IPS-18a (cell line): ENCODE measurements around the gene MAST4.

Experiments
- H3K27ac ChIP-seq: one replicate; pipeline ENCODE4 v1.5.1; 2013; ENCODE audit warnings: low read length
- H3K27me3 ChIP-seq: one replicate; pipeline ENCODE4 v1.6.1; 2013; ENCODE audit warnings: mild to moderate bottlenecking, low read length; ENCODE audit not compliant: control insufficient read depth, insufficient read depth
- H3K36me3 ChIP-seq: one replicate; pipeline ENCODE4 v1.6.1; 2013; ENCODE audit warnings: low read depth, low read length; ENCODE audit not compliant: control insufficient read depth
- H3K4me1 ChIP-seq: one replicate; pipeline ENCODE4 v1.6.1; 2013; ENCODE audit warnings: low read depth, low read length; ENCODE audit not compliant: control insufficient read depth
- H3K4me3 ChIP-seq: one replicate; pipeline ENCODE4 v1.5.1; 2013; ENCODE audit warnings: low read length
- H3K9ac ChIP-seq: one replicate; pipeline ENCODE4 v1.6.1; 2013; ENCODE audit warnings: mild to moderate bottlenecking, low read length, moderate library complexity
- H3K9me3 ChIP-seq: one replicate; pipeline ENCODE4 v1.6.1; 2013; ENCODE audit warnings: low read depth, low read length; ENCODE audit not compliant: control insufficient read depth

MAST4 gene

DNA sequence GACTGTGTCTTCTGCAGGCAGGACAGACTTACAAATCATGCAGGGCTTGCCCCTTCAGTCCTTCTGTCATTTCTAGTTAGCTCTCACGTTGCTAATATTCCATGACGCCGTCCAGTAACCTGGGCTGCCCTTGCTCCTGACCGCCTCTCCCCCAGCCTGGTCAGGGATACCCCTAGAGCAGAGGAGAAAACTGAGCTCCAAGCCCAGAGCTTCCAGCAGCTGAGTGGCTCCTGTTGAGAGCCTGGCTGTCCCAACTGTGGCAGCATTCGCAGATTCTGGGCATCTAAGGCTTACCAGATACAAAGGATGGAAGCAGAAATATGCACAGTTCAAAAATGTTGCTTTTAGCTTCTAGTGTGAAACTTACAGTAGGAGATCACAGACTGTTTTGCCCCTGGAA lies 415.2 kb downstream of the MAST4 start:
- Histone ChIP-seq H3K4me1 (peaks cover 11% of the 10 kb centered on the region), H3K27me3 (no peaks in the 10 kb centered on the region), H3K27ac (no peak overlapping the region), H3K9ac (no peak overlapping the region), H3K4me3 (no peak overlapping the region), H3K9me3 (no peaks in the 10 kb centered on the region), H3K36me3 (no peaks in the 10 kb centered on the region)

DNA sequence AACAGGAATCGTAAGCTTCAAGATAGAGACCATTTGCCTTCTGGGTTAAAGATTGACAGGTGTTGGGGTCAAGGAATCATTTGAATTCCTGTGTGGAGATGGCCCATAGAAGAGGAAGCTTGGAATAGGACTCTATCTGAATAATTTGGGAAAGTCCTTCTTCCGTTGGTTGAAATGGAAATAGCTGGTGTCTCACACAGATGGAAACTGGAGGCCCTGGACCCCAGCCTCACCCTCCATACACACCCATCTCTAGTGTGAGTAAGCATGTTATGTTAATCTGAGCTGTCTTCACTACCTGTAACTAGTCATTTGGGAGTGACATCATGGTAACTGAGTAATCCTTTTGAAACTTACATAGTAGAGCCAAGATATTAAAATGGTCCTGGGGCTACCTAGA lies 416.0 kb downstream of the MAST4 start:
- Histone ChIP-seq H3K4me1 (peaks cover 11% of the 10 kb centered on the region), H3K36me3 (no peaks in the 10 kb centered on the region), H3K27ac (no peak overlapping the region), H3K27me3 (no peaks in the 10 kb centered on the region), H3K9me3 (no peaks in the 10 kb centered on the region), H3K9ac (no peak overlapping the region), H3K4me3 (no peak overlapping the region)

DNA sequence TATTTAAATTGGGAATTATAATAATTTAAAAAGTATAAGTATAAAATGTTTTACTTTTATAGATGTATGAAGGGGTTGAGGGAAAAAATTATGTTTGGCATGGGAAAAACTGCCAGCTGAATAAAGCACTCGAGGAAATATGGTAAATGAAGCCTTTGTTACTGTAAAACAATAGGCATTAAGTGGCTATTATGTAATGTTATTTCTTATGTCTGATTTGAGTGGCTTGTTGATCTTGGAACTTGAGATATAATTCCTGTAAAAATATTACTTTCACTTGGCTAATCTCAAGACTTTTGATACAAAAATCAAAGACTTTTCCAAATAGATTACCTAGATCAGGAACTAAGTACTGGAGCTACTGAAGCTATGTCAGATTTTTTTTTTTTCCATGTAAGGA lies 417.5 kb downstream of the MAST4 start:
- Histone ChIP-seq H3K36me3 (no peaks in the 10 kb centered on the region), H3K27ac (no peak overlapping the region), H3K27me3 (no peaks in the 10 kb centered on the region), H3K4me3 (no peak overlapping the region), H3K4me1 (peaks cover 11% of the 10 kb centered on the region), H3K9me3 (no peaks in the 10 kb centered on the region), H3K9ac (no peak overlapping the region)

DNA sequence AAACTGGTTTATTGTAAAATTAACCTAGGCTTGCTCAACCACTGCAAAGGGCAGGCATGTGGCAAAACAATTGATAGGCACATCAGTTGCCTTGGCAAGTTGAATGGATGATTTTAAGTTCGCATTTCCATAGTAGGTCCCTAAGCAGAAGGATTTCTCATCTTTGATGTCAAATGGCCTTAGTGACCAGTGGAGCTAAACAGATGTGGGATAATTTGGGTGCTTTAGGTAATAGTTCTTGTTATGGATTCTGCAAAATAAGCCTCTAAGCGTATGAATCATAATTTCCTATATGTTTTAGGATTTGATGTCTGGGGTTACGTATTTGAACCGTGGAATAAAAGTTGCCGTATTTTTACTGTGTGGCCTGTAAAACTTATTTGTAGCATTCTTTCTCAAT lies 418.0 kb downstream of the MAST4 start:
- Histone ChIP-seq H3K4me3 (no peak overlapping the region), H3K9ac (no peak overlapping the region), H3K27me3 (no peaks in the 10 kb centered on the region), H3K36me3 (no peaks in the 10 kb centered on the region), H3K27ac (no peak overlapping the region), H3K9me3 (no peaks in the 10 kb centered on the region), H3K4me1 (peaks cover 11% of the 10 kb centered on the region)

DNA sequence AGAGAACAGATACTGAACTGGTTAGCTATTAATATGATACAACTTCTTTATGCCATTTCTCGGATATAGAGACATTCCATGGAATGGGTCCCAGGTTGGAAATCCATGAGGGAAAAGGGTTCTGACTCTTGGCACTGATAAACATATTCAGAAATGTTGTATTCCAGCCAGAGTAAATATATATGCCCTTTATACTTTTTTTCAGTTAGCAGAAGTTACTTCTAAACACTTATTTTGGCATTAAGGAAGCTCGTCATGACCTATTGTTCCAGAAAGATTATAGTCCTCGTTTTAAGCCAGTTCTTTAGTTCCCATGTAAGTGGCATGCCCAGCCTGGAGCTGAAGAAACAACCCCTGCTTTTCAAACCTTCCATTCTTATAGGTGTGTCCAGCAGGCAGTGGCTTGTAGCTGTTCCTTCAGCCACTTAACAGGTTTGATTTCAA lies 418.8 kb downstream of the MAST4 start:
- no peak overlapping the region for H3K9ac ChIP-seq
- H3K4me1 ChIP-seq = peaks cover 14% of the 10 kb centered on the region
- H3K27ac ChIP-seq = no peak overlapping the region

DNA sequence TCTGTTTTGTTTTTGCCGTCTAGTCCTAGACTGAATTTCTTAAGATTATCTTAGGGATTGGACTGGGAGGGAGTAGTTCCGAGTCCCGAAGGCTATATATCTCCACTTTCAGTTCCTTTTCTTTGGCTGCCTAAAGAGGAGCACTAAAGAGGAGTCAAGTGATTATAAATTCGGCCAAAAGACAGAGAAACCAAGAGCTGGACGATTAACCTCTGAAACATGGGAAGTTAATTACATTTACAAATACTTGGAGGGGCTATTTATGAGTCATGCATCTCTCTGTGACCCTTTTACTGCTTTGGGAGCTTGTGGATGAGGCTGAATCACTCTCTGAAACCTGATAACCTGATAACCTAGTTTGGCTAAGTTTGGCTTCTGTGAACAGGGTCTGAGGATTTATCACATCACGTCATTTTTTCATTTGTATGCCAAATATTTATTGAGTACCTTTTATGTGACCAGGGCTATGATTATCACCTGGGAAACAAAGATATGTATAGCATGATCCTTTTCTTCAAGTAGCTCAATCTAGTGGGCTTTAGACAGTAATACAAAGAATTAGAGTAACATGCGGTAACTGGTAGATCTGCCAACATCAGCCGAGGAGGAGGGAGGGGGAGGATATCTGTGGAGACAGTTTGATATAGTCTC lies 419.5 kb downstream of the MAST4 start:
- H3K4me1 ChIP-seq = peaks cover 14% of the 10 kb centered on the region
- no peak overlapping the region for H3K9ac ChIP-seq
- H3K4me3 ChIP-seq = no peak overlapping the region
- no peaks in the 10 kb centered on the region for H3K36me3 ChIP-seq
- H3K27ac ChIP-seq = no peak overlapping the region
- no peaks in the 10 kb centered on the region for H3K27me3 ChIP-seq
- H3K9me3 ChIP-seq = no peaks in the 10 kb centered on the region

More for the DNA sequence above, 418.8 kb downstream of the MAST4 start:
- H3K36me3 ChIP-seq = no peaks in the 10 kb centered on the region
- no peak overlapping the region for H3K4me3 ChIP-seq
- no peaks in the 10 kb centered on the region for H3K9me3 ChIP-seq
- no peaks in the 10 kb centered on the region for H3K27me3 ChIP-seq

DNA sequence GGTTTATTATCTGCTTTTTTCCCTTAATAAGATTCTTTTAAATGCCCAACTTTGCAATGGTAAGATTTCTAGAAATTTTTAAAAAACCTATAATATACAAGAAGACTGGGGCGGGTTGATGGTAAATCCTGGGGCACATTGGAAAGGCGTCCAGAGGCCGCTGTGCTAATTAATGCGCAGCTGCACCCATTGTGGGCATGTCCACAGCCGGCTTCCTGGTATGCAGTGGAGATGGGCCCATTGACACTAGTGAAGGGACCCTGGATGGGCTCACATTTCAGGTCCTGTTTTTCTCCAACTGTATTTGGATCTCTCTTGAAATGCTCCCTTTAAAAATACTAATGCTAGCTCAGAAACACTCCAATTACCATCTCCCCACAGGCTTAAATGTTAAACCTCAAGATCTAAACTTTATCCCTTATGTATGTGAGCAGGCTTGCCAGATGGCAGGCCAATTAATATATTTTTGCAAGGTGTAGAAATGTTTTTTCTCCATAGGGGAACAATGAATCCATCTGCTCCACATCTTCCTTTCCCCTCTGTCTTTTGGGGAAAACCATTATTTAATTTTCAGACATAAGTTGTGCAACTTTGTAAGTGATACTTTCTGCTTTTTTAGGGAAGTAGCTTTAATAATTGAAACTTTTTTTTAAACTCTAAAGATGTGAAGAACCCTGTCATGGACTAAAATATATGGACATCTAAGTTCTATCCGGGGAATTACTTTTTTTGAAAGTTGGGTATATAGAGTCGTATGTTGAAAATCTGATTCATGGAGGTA lies 423.1 kb downstream of the MAST4 start:
- Histone ChIP-seq H3K27ac (no peak overlapping the region), H3K36me3 (no peaks in the 10 kb centered on the region), H3K9ac (no peak overlapping the region), H3K4me1 (peaks cover 8% of the 10 kb centered on the region), H3K27me3 (no peaks in the 10 kb centered on the region), H3K4me3 (no peak overlapping the region), H3K9me3 (no peaks in the 10 kb centered on the region)

DNA sequence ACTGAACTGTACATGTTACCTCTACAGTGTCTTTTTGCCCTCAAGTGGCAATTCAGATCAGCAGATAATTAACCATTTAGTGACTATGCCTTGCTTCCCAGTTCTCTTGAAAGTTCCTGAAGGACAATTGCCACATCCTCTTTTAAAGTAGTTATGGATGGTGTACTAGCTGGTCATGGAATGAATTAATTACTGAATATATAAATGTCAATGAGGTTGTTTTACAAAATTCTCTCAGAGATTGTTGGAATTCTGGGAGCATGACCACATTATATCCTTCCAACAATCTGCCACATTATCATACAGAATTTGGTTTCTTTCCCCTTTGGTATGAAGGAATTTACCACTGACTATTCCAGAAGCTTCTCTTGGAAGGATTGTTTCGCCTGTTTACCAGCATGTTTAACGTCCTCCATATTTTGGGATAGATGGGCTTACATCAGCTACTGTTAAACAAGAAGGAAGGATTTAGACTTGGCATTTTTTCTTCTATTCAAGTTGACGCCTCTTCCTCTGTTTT lies 424.0 kb downstream of the MAST4 start:
- H3K9me3 ChIP-seq = no peaks in the 10 kb centered on the region
- H3K27me3 ChIP-seq = no peaks in the 10 kb centered on the region
- H3K4me3 ChIP-seq = no peak overlapping the region
- no peak overlapping the region for H3K27ac ChIP-seq
- H3K36me3 ChIP-seq = no peaks in the 10 kb centered on the region
- no peak overlapping the region for H3K9ac ChIP-seq
- peaks cover 8% of the 10 kb centered on the region for H3K4me1 ChIP-seq

DNA sequence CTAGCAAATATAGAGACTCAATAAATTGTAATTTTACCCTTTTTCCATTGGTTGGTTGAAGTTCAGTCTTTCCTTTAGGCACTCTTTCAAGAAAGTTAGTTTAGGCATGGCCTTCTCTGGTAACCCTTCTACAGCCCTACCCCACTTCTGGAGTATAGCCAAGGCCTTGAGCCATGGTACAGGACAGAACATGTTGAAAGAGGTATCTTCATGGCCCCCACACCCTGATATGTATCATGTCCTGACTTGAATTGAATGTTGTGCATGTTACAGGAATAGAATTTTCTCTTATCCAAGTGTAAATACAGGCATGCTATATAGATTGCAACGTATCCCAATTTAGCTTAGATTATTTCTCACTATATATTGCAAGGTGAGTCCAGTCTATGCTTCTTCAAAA lies 424.8 kb downstream of the MAST4 start:
- Histone ChIP-seq H3K36me3 (no peaks in the 10 kb centered on the region), H3K27ac (no peak overlapping the region), H3K4me1 (peaks cover 2% of the 10 kb centered on the region), H3K9me3 (no peaks in the 10 kb centered on the region), H3K9ac (no peak overlapping the region), H3K4me3 (no peak overlapping the region), H3K27me3 (no peaks in the 10 kb centered on the region)

DNA sequence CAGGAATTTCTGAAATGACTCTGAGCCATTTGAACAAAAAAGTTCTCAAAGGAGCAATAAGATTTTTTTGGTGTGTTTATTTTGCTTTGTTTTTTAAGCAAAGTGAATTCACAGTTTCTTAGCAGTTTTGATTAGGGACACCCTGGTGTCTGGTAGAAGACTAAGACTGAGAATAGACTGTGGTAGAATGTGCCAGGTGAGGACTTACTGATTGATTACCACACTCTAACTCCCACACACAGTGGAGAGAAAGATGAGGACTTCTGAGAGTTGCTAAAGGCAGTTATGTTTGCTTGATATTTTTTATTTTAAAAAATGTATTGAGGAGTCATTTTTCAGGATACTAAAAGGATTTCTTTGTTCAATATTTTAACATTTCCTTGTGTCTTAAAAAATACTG lies 425.3 kb downstream of the MAST4 start:
- H3K36me3 ChIP-seq = no peaks in the 10 kb centered on the region
- no peak overlapping the region for H3K4me3 ChIP-seq
- H3K4me1 ChIP-seq = peaks cover 2% of the 10 kb centered on the region
- no peak overlapping the region for H3K9ac ChIP-seq
- H3K9me3 ChIP-seq = no peaks in the 10 kb centered on the region
- H3K27ac ChIP-seq = no peak overlapping the region
- no peaks in the 10 kb centered on the region for H3K27me3 ChIP-seq

DNA sequence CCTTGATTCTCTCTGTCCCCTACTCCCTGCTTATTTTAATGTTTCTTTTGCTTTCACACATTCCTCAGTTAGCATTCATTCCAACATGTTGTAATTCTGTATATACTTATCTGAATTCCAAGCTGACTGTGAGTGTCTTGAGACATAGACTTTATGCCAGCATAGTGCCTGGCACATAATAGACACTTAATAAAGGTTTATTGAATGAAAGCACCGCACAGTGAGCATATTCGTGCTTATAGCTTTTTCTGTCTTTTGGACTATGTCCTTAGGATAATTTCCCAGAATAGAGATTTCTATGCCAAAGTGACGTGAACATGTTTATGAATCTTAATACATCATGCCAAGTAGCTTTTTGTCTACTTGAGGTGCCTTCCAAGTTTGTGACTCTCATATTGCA lies 425.8 kb downstream of the MAST4 start:
- Histone ChIP-seq H3K9ac (no peak overlapping the region), H3K9me3 (no peaks in the 10 kb centered on the region), H3K27ac (no peak overlapping the region), H3K36me3 (no peaks in the 10 kb centered on the region), H3K4me1 (peaks cover 2% of the 10 kb centered on the region), H3K4me3 (no peak overlapping the region), H3K27me3 (no peaks in the 10 kb centered on the region)

DNA sequence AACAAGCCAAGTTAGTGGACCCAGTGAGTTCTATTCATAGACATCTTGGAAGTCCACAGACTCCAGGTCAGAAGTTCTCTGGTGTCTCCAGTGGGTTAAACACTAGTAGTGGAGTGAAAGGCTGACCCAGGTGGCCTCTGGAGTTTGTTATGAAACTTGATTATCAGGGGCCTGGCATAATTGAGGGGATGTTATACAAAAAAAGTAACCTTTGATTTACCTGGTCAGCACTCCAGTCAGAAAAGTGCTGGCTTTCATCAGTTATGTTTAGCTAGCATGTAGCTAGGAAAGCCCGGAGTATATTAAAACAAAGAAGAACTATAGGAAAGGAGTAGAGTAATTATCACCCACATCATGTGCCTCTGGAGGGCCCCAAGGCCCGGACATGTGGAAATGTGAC lies 429.3 kb downstream of the MAST4 start:
- Histone ChIP-seq H3K27me3 (no peaks in the 10 kb centered on the region), H3K4me1 (no peaks in the 10 kb centered on the region), H3K27ac (no peak overlapping the region), H3K9ac (no peak overlapping the region), H3K4me3 (no peak overlapping the region), H3K9me3 (no peaks in the 10 kb centered on the region), H3K36me3 (no peaks in the 10 kb centered on the region)
